ENCODE measurements around the gene PYY. TPM values are rescaled to one million over a fixed set of nuclear protein-coding genes. Genes with fewer than 3 reads are reported as not detected.
"Not testable (repeated sequence)": the region's sequence is repeated elsewhere in the genome, so short reads cannot be mapped to it uniquely, and the experiment has no call there.

PYY gene
- total RNA-seq, 4 donors from 2014 or later = not detected

GRCh38 chr17:43967251-43967875, 13.6 kb upstream of the PYY start:
- peaks cover 0 to 8% (median 0%) of the 10 kb centered on the region in 4 donors for H3K4me1 ChIP-seq
- WGBS = 47% methylated on average over 9 of the region's 9 CpGs
- no peak overlapping the region for H3K4me3 ChIP-seq
- intact Hi-C loops (cut with DNase I) = no loop called here
- H3K36me3 ChIP-seq = no peaks in the 10 kb centered on the region
- H3K27ac ChIP-seq (replicated peaks in 1 of 4) = no peak overlapping the region
- H3K9me3 ChIP-seq = no peaks in the 10 kb centered on the region
- TF ChIP-seq, protein P1, sequence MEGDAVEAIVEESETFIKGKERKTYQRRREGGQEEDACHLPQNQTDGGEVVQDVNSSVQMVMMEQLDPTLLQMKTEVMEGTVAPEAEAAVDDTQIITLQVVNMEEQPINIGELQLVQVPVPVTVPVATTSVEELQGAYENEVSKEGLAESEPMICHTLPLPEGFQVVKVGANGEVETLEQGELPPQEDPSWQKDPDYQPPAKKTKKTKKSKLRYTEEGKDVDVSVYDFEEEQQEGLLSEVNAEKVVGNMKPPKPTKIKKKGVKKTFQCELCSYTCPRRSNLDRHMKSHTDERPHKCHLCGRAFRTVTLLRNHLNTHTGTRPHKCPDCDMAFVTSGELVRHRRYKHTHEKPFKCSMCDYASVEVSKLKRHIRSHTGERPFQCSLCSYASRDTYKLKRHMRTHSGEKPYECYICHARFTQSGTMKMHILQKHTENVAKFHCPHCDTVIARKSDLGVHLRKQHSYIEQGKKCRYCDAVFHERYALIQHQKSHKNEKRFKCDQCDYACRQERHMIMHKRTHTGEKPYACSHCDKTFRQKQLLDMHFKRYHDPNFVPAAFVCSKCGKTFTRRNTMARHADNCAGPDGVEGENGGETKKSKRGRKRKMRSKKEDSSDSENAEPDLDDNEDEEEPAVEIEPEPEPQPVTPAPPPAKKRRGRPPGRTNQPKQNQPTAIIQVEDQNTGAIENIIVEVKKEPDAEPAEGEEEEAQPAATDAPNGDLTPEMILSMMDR (IDR thresholded peaks at IDR 0.05) = no peak
- no peak for TF ChIP-seq POLR2A (IDR thresholded peaks at IDR 0.05; ENCODE audit: low read depth)
- no peak for TF ChIP-seq POLR2AphosphoS5 (IDR thresholded peaks at IDR 0.05)
- TF ChIP-seq EP300 (IDR thresholded peaks at IDR 0.05) = no peak
- DNase-seq (ENCODE audit: extremely low spot score) = no peak
- H3K27me3 ChIP-seq = peaks cover 0 to 10% (median 0%) of the 10 kb centered on the region in 4 donors

DNA sequence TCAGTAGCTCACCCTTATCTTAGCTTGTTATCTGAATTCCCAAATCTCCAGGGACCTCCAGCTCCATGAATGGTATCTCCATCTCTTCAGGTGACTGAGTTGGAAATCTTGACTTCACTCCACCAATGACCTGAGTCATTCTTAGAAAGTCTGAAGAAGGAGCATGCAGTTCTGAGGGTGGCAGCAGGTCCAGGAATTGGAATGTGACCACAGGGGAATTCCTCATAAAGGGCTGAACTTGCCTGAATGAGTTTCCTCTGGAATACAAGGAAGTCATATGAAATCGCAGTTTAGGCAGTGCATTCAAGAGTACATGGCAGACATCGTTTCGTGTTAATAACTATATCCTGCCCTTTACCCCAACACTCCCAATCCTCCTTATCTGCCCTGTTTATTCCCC, 12.5 kb upstream of the PYY start:
- Histone ChIP-seq H3K36me3 (no peaks in the 10 kb centered on the region), H3K9me3 (no peaks in the 10 kb centered on the region), H3K4me3 (no peak overlapping the region), H3K27ac (replicated peaks in 1 of 4) (no peak overlapping the region), H3K4me1 (peaks cover 0 to 8% (median 0%) of the 10 kb centered on the region in 4 donors), H3K27me3 (peaks cover 0 to 16% (median 0%) of the 10 kb centered on the region in 4 donors)
- intact Hi-C loops (cut with DNase I) = no loop called here
- 83% methylated on average over 3 of the region's 3 CpGs for WGBS
- DNase-seq (ENCODE audit: extremely low spot score) = no peak
- TF ChIP-seq POLR2AphosphoS5 (IDR thresholded peaks at IDR 0.05) = no peak

GRCh38 chr17:43962479-43962878, 8.7 kb upstream of the PYY start:
- Histone ChIP-seq H3K4me3 (no peak overlapping the region), H3K27me3 (peaks cover 0 to 28% (median 0%) of the 10 kb centered on the region in 4 donors), H3K9me3 (no peaks in the 10 kb centered on the region), H3K27ac (replicated peaks in 1 of 4) (no peak overlapping the region), H3K36me3 (no peaks in the 10 kb centered on the region), H3K4me1 (peaks cover 0 to 4% (median 0%) of the 10 kb centered on the region in 4 donors)
- DNase-seq (ENCODE audit: extremely low spot score) = no peak
- WGBS = 66% methylated on average over 6 of the region's 7 CpGs
- TF ChIP-seq, protein P1 (IDR thresholded peaks at IDR 0.05) = no peak
- TF ChIP-seq POLR2A (IDR thresholded peaks at IDR 0.05; ENCODE audit: low read depth) (no peak), POLR2AphosphoS5 (IDR thresholded peaks at IDR 0.05) (no peak), EP300 (IDR thresholded peaks at IDR 0.05) (no peak)
- intact Hi-C loops (cut with DNase I) = no loop called here

DNA sequence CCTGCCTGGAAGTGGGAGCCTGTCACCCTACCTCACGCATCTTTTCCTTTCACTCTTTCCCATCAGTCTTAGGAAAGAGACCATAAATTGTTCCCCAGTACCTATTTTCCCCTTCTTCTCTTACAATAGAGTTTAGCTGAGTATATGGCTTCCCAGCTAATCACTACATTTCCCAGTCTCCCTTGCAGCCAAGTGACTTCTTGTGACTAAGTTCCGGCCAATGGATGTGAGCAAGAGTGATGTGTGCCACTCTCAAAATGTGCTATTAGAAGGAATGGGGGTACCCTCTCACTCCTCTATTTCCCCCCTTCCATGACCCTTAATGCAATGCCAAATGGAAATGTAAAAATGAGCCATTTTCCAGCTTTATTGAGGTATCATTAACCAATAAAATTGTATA, 8.2 kb upstream of the PYY start:
- no peak for DNase-seq (ENCODE audit: extremely low spot score)
- TF ChIP-seq, protein P1 (IDR thresholded peaks at IDR 0.05) = no peak
- no peak for TF ChIP-seq EP300 (IDR thresholded peaks at IDR 0.05)
- no peak for TF ChIP-seq POLR2A (IDR thresholded peaks at IDR 0.05; ENCODE audit: low read depth)
- TF ChIP-seq POLR2AphosphoS5 (IDR thresholded peaks at IDR 0.05) = no peak
- Histone ChIP-seq H3K4me3 (no peak overlapping the region), H3K36me3 (no peaks in the 10 kb centered on the region), H3K4me1 (no peaks in the 10 kb centered on the region), H3K27ac (replicated peaks in 1 of 4) (no peak overlapping the region), H3K27me3 (peaks cover 0 to 33% (median 0%) of the 10 kb centered on the region in 4 donors), H3K9me3 (no peaks in the 10 kb centered on the region)
- 88% methylated on average over 2 of the region's 2 CpGs for WGBS
- intact Hi-C loops (cut with DNase I) = no loop called here

GRCh38 chr17:43961292-43961691, 7.6 kb upstream of the PYY start:
- H3K4me3 ChIP-seq; DNase-seq (ENCODE audit: extremely low spot score); H3K9me3 ChIP-seq; H3K27ac ChIP-seq (replicated peaks in 1 of 4); H3K36me3 ChIP-seq; H3K4me1 ChIP-seq; intact Hi-C loops (cut with DNase I): not testable (repeated sequence)
- peaks cover 0 to 38% (median 0%) of the 10 kb centered on the region in 4 donors for H3K27me3 ChIP-seq
- WGBS = 94% methylated on average over 6 of the region's 6 CpGs

Measured in esophagus muscularis mucosa (tissue), 4 donors.